Stimulated activated CD8-positive, alpha-beta memory T cell treated with anti-CD3 and anti-CD28 coated beads, Interleukin-7, amount 100 ng/mL, for 24 hours (primary cell): ENCODE measurements around the gene GRB10.
"Not testable (repeated sequence)": the region's sequence is repeated elsewhere in the genome, so short reads cannot be mapped to it uniquely, and the experiment has no call there.

Experiments
- DNase-seq: peaks from one replicate; pipeline ENCODE4 v3.0.0-alpha.2; 2020; ENCODE audit warnings: low read depth

The GRB10 gene

DNA sequence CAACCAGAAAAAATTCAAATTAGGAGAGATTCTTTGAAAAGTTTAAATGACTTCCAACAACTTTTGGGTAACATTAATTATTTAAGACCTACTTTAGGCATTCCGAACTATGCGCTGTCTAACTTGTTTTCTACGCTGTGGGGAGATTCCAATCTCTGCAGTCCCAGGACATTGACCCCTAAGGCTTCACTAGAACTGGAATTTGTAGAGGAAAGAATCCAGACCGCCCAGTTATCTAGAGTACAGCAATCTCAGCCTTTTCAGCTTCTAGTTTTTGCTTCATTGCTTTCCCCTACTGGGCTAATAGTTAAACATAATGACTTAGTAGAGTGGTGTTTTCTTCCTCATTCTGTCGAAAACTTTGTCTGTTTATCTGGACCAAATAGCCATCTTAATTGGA lies 202.6 kb downstream of the GRB10 start:
- DNase-seq = no peak

DNA sequence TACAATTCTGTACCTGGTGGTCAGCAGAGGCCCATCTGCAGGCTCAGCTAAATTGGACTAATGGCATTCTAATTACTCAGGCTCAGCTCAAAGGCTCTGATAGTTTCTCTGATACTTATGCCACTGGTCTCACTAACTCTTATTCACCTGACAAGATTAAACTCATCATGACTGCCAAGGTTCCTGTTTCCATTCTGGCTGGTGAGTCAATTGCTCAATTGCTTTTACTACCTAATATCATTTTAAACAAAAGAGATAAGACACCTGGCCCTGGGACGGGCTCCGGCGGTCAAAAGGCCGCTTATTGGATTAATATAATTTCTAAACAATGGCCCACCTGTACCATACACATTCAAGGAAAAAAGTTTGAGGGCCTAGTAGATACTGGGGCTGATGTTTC lies 204.6 kb downstream of the GRB10 start:
- DNase-seq = not testable (repeated sequence)

DNA sequence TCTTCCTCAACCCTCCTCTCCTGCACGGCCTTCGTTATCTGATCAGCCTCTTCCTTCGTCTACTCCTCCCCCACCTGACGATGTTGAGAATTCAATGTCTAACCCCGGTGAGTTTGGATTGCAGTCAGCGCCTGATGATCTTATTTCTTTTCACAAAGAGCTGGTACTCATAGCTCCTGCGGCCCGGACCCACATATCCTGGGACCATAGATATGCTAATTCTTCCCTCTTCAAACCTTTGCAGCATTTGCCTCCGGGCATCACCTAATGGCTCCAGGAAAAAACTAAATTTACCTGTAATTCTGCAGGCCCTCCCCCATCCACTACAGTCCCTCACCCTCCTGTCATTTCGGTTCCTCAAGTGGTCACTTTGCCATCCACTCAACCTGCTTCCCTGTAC lies 205.1 kb downstream of the GRB10 start:
- DNase-seq = no peak

DNA sequence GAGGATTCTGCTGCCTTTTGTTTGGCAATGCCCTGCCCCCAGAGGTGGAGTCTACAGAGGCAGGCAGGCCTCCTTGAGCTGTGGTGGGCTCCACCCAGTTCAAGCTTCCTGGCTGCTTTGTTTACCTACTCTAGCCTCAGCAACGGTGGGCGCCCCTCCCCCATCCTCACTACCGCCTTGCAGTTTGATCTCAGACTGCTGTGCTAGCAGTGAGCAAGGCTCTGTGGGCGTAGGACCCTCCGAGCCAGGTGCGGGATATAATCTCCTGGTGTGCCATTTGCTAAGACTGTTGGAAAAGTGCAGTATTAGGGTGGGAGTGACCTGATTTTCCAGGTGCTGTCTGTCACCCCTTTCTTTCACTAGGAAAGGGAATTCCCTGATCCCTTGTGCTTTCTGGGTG lies 206.3 kb downstream of the GRB10 start:
- not testable (repeated sequence) for DNase-seq

DNA sequence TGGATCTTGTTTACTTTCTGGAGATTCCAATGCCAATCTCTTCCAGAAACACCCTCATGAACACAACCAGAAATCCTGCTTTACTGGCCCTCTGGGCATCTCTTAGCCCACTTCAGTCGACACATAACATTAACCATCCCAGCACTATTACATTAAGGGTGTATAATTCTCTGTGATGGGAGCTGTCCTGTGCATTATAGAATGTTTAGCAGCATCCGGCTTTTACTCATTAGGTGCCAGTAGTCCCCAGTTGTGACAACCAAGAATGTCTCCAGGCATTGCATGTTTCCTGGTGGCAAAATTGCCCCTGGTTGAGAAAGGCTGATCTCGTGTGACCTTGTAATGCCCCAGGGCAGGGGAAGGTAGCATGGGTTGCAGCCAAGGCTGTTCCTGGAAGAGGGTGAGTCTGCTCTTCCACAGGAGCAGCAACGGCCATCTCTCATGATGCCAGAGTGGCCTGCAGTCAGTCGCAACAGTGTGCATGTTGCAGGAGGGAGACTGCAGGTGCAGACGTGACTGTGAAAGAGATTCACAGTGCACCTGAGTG lies 214.9 kb downstream of the GRB10 start:
- no peak for DNase-seq

DNA sequence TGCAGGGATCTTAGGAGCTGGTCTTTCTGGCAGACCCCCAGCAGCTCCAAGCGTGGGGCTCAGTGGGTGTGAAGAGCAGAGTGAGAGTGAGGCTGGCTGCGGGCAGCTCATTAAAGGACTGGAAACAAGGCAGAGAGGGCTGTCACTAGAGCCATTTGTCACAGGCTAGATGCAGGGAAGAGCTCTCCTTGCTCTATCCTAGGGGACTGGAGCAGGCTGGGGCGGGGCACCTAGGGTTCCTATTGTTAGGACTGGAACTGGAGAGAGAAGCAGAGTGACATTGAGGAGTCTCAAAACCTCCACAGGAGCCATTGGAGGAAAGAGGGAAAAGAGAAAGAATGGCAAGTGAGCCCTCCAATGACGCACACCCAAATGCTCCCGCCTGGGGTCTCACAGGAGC lies 216.7 kb downstream of the GRB10 start:
- no peak for DNase-seq

DNA sequence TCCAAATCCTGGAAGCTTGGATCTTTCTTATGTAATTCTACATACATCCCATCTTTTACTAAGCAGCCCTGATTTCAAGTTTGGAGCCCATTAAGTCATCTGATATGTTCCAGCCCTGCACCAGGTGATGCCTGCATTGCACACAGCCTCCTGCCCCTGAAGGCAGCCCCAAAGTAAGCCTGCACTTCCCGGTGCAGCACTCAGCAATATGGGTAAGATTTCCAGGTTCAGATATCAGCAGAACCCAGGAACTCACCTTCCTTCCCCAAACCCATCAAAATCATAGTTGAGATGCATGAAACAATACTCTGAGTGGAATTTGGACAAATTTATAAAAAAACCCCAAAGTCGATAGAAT lies 217.2 kb downstream of the GRB10 start:
- no peak for DNase-seq

DNA sequence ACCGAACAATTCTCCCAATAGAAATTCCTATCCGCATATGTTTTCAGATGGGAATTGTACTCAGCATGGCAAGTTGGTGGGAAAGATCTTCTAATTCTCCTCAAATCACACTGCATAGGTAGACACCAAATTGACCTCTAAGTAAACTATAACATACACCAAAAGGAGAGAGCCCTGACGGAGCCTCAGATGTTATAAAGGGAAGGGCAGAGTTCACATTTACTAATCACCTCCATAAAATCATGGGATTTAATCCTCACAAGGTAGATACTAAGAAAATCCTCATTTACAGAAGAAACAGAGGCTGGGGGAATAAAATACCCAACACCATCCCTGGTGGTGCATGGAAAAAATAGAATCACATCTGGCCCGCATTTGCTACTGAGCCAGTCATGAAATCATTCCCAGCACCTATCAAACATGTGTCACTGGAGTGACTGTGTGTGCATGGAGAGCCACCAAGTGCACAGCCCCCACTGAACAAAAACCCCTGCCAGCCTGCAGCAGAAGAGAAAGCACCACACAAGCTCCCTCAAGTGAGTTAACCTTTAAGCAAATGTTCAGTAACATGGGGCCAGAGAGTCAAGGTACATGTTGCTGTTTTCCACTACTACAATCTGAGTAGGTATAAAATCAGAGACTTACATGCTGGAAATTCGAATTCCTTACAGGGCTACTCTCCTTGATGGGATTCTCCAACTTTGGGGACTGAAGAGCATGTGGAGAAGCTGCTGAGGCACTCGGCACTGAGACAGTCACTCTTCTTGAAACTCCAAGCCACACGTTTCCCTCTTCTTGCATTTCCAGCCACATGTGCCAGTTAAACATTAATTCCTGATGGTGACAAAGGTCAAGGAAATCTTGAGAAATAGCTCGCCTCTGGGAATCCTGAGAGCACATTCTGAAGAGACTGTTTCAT lies 217.8 kb downstream of the GRB10 start, which contains the start of gene DDC:
TSS of gene DDC (minus strand) at position 766 of the 919 bp plus-strand sequence. CDS start 21,320 bp downstream, outside the sequence.
- no peak for DNase-seq

DNA sequence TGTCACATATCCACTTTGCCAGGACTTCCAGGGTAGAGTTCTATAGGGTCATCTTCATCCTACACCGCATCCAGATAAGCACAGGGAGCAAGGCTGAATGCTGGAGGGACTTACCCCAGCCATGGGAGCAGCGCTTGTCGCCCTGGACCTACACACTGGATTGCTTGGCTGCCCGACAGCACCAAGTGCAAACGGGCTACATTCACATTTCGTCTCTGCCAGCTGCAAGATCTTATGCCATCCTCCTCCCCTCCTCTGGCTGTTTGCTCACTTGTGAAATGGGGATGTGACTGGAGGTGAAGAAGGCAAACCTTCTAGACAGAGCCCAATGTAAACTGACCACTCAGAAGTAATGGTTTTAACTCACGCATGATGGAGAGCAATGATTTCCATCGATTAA lies 218.5 kb downstream of the GRB10 start:
- DNase-seq = no peak

DNA sequence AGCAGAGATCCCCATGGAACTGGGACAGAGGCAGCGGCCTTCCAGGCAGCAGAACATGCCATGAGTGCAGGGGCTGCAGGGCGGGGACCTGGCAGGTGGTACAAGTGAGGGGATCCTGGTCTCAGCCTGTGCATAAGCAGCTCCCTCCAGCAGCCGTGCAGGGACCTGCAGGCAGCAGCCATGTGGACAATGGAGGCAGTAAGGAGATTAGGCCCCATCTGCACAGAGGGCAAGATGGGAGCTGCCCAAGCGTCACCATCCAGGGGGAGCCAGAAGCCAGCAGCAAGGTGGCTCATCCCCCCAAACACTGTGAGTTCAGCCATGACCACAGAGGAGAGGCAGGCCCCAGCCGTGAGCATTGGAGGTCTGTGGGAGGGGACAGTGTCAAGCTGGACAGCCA lies 220.6 kb downstream of the GRB10 start:
- DNase-seq = no peak

DNA sequence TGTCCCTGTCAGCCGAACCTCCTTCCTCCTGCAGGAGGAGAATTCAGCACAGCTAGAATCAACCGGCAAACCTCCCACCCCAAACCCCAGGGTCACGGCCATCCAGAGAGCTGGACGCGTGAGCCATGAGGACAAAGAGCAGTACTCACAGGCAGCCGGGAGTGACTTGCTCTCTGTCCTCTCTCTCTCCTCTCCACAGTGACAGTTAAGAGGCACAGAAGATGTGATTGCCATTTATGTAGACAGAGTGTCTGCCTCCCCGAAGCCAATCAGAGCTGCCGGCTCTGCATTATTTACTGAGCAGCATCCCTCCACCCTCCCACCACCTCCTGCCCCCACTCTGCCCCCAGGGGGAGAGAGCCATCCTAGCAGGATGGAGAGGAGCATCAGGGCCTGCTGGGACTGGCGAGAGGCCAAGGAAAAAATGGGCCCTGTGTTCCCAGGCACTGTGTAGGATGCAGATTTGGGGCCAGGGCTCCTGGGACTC lies 221.8 kb downstream of the GRB10 start:
- no peak for DNase-seq

DNA sequence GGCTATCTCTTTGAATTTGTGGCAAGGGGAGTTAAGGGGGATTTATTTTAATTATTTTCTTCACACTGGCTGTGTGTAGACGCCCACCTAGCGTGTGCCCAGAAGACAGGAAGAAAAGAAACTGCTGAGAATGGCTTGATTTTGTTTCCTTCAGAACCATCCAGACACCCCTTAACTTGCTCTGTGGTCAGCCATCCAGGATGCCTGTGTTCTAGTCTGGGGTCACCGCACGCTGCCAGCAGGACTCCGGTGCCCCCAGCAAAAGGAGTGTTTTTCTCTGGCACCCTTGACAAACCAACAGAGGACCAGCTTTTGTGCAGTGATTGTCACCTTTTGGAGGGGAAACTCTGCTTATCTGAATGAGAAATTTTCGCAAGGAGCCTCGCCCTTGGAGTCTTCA lies 222.8 kb downstream of the GRB10 start:
- no peak for DNase-seq

DNA sequence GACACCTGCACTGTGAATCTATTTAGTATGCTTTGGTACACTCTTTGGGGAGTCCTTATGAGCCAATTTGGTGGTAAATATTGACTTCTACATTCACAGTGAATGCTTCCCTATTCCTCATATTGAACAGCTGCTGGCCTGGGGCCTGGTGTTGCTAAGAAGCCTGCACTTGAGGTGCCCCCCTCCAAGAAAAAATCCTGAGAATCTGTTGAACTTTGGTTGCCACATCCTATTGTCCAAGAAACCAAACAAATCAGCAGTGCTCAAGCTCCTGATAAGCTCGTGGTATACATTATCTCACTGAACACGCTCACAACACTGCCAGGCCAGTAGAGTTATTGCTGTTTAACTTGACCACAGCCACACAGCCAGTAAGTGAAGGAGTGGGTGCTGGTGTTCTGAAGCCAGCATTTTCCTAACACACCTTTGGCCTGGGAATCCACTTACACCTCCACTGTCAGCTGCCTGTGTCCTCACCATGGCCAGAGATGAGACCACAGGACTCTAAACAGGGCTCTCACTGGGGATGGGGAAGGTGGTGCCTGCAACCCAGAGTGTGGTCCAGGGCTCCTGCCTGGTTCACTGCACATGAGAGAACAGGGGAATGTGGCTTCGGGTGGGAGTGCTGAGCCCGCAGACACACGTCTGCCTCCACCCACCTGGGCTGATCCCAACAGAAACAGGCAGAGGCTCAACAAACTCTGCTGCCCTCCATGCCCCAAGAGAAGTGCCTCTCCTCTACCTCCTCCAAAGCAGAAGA lies 224.2 kb downstream of the GRB10 start:
- no peak for DNase-seq

DNA sequence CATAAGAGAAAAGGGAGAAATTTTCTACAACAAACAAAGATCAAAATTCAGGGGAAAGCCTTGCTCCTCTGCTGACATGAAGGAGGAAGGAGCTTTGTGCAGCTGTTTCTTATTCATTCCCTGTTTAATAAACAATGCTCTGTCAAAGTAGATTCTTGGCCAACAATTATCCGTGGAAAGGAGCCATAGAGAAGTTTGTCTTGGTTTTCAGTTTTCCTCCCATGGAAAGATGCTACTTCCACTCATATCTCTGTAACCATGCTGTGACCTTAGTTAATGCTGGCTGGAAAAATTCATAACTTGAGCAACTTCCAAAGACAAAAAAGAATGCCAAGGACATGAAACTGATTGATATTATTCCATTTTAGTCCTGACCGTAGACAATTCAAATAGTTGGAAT lies 225.6 kb downstream of the GRB10 start:
- DNase-seq = no peak

DNA sequence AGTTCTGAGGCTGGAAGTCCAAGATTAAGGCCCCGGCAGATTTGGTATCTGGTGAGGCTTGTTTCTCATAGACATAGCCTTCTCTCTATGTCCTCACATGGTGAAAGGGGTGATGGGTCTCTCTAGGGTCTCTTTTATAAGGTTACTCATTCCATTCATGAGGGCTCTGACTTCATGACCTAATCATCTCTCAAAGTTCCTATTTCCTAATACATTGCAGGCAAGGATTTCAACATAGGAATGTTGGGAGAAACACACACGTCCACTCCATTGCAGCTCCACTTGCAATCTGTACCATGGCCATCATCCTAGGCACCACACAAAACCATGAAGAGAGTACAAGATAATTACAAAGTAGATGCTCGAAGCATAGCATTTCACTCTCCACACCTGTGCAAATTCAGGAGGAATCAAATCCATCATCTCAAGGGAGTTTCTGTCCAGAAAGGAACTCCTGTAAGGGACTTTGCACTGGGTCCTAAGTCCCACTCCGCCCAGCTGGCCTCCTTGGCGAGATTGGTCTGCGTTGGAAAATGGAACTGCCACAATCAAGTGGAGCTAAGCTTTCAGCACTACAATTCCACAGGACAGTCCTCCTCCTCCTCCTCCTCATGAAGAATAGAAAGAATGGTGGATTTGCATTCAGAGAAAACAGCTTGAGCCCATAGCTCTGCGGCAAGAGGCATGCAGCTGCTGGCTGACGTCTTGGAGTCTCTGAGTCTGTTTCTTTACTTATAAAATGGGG lies 226.3 kb downstream of the GRB10 start:
- DNase-seq = no peak

DNA sequence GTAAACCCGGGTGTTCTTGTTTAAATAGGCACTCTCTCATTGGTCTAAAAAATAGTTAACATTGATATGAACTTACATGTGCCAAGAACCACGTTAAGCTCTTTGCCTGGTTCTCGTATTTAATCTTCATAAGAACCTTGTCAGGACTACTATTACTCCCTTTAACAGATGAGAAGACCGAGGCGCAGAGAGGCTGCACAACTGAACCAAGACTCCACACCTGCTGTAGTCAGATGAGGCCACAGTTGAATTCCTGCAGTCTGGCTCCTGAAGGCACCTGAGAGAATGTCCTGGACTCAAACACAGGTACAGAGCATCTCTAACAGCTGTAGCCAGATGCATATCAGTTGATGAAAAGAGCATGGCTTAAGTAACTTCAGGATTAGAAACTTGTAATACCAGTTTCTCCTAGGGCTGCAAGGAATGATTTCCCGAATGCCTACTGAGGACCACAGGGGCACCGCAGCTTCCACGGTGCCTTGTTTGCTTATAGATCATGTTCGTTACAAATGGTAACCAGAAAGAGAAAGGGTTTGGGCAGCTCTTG lies 227.0 kb downstream of the GRB10 start:
- no peak for DNase-seq

DNA sequence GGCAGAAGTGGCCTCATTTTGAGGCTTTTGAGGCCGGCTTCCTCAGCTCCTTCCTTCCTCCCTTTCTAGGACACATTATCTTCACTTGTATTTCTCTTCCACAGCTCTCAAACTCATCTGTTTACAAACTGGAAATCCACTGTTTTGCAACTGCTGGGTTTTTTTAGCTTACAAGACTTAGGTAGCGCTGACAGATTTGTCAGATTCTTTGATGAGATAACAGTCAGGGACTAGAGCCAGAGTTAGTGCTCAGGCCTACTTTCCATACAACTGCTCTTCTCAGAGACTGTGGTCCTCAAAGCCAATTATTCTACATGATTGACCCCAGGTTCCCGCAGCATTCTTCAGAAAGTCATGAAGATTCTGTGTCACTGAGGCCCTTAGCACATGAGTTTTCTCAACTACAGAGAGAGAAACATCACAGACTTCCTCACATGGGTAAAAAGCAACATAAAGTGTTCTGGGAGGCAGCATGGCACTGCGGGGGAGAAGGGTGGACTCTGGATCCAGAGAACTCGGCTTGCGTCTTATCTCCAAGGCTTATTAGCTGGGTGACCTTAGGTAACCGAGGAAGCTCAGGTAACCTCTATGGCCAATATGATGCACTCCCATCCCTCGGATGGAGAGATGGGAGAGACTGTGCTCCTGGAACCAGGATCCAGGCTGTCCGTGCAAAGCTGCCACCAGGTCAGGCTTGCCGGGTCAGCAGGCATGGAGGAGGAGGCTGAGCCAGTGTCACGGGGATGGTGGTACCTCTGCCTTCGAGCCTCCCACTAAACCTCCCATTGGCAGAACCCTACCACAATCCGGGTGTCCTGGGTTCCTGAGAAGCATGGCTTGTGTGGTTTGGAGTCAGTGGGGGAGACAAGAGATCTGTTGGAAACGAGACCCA lies 228.0 kb downstream of the GRB10 start:
- no peak for DNase-seq

DNA sequence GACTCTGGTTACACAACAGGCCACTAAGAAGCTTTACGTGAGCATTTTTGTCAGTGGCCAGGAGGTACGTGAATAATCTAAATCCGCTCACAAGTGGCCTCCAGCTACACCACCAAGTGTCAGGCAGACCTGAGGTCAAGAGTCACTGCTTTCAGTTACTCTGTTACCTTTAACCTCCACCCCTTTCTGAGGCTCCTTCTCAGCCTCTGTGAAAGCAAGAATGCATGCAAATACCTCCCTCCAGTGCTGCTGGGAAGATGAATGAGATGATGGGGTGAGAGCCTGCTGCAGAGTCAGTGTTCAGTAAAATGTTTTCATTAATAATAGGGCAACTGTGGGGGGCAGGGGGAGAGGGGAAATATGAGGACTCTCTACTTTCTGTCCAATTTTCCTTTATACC lies 228.7 kb downstream of the GRB10 start:
- DNase-seq = no peak

DNA sequence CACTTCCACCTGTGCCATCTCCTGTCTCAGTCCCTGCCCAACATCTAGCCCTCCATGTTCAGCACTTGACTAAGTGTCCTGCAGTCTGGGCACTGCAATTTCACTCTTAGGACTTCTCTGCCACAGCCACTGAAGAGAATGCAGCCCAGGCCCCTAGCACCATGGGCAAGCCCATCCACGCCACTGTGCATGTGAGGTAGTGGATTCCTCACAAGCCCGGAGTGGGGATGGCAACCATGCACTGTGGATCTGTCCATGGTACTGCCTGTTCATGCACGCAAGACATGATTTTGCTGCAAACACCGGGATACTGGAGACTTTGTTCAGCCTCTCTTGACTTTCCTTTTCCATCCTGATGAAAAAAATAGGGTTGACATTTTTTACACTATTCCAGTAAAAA lies 229.8 kb downstream of the GRB10 start:
- no peak for DNase-seq

DNA sequence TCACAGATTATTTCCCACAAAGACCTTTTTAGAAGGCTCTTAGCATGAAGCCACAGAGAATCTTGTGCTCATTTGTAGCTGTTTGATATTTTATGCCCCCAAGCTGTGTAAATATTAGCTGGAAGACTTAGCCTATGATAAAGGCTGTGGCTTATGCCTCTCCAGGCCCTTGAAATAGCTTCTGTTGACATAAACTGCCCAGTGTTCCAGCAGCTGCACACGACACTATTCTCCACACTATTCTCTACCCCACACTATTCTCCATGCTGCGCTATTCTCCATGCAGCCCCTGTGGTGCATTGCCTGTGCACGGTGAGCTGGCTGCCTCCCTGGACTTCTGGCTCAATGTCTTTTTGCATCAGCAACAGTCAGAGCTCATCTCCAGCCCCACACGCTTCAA lies 230.6 kb downstream of the GRB10 start:
- DNase-seq = no peak

DNA sequence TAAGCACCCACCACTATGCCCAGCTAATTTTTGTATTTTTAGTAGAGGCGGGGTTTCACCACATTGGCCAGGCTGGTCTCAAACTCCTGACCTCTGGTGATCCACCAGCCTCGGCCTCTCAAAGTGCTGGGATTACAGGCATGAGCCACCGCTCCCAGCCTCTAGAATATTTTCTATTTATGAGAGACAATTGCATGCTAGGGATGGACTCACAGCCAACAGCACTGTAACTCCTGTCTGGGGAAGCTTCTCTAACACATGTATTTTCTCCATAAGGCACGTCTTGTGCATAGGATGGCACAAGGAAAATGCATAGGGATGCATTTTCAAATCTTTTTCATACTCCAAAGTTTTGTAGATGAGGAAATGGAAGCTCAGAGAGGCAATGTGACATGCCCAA lies 237.1 kb downstream of the GRB10 start:
- not testable (repeated sequence) for DNase-seq
